Measurements from ENCODE around the gene ARMH3.

DNA sequence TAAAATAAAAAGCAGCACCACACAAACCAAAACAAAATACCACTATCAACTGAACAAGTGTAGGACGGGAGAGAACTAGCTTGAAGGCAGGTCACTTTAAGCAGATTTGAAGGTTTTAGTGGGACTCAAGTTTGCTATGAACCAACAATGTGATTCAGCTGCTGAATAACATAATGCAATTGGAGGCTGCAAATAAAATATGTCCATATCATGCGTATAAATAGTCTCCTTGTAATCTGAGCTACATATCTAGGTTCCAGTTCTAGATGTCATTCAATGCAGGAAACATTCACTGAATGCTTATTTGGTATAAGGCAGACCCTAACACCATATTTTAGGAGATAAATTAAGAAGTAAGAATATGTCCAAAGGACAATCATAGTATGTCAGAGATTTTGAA is 130.9 kb downstream of the ARMH3 start:
- TF ChIP-seq, protein P1, sequence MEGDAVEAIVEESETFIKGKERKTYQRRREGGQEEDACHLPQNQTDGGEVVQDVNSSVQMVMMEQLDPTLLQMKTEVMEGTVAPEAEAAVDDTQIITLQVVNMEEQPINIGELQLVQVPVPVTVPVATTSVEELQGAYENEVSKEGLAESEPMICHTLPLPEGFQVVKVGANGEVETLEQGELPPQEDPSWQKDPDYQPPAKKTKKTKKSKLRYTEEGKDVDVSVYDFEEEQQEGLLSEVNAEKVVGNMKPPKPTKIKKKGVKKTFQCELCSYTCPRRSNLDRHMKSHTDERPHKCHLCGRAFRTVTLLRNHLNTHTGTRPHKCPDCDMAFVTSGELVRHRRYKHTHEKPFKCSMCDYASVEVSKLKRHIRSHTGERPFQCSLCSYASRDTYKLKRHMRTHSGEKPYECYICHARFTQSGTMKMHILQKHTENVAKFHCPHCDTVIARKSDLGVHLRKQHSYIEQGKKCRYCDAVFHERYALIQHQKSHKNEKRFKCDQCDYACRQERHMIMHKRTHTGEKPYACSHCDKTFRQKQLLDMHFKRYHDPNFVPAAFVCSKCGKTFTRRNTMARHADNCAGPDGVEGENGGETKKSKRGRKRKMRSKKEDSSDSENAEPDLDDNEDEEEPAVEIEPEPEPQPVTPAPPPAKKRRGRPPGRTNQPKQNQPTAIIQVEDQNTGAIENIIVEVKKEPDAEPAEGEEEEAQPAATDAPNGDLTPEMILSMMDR (IDR thresholded peaks at IDR 0.05; ENCODE audit: low read depth, low read length, poor library complexity, severe bottlenecking), result no peak
- TF ChIP-seq EZH2phosphoT487 (IDR thresholded peaks at IDR 0.05; ENCODE audit: borderline replicate concordance, low read length), result no peak

Measured in DOHH2 (cell line).